Ectodermal cell (in vitro differentiated cells): ENCODE measurements around the gene SPAG7.
"Not testable (repeated sequence)": the region's sequence is repeated elsewhere in the genome, so short reads cannot be mapped to it uniquely, and the experiment has no call there.

Source experiments
- H3K27ac ChIP-seq: 2 replicates; pipeline ENCODE4 v1.7.0; 2013; ENCODE audit warnings: mild to moderate bottlenecking, low read depth, low read length; ENCODE audit not compliant: insufficient read depth, poor library complexity, severe bottlenecking
- H3K27me3 ChIP-seq: 2 replicates; pipeline ENCODE4 v1.7.0; 2013; ENCODE audit warnings: mild to moderate bottlenecking, low read length; ENCODE audit not compliant: insufficient read depth, control insufficient read depth, poor library complexity, severe bottlenecking
- H3K36me3 ChIP-seq: one replicate; pipeline ENCODE4 v1.7.0; 2013; ENCODE audit warnings: low read length; ENCODE audit not compliant: control insufficient read depth, insufficient read depth
- H3K4me1 ChIP-seq: one replicate; pipeline ENCODE4 v1.7.0; 2013; ENCODE audit warnings: low read length; ENCODE audit not compliant: control insufficient read depth, insufficient read depth
- H3K4me3 ChIP-seq: 2 replicates; pipeline ENCODE4 v1.7.0; 2013; ENCODE audit warnings: low read depth, low read length, control low read depth; ENCODE audit not compliant: insufficient read depth
- H3K9me3 ChIP-seq: 2 replicates; pipeline ENCODE4 v1.7.0; 2013; ENCODE audit warnings: mild to moderate bottlenecking, low read length, moderate library complexity; ENCODE audit not compliant: control insufficient read depth
- WGBS, 2 experiments: methylation state at CpG; one replicate each; pipeline ENCODE4 v1.1.7; 2013; ENCODE audit warnings: missing lambda C conversion rate in 2 of 2; 5-methylcytosine and 5-hydroxymethylcytosine counted together

SPAG7 gene

DNA sequence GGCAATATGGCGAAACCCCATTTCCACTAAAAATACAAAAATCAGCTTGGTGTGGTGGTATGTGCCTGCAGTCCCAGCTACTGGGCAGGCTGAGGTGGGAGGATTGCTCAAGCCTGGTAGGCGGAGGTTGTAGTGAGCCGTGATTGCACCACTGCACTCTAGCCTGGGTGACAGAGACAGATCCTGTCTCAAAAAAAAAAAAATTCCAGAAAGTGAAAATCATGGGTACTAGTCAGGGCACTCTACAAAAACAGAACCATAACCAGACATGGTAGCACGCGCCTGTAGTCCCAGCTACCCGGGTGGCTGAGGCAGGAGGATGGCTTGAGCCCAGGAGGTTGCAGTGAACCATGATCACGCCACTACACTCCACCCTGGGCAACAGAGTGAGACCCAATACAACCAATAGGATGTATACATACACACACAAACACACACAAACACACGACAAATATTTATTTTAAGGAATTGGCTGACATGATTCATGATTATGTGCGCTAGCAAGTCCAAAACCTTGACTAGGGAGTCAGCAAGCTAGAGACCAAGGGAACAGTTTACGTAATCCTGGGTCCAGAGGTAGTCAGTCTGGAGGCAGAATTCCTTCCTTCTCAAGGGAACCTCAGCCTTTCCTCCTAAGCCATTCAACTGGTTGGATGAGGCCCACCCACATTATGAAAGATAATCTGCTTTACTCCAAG lies 47.1 kb downstream of the SPAG7 start:
- no peaks in the 10 kb centered on the region for H3K9me3 ChIP-seq
- WGBS, 2 experiments: 94% methylated on average over 10 of the region's 10 CpGs

DNA sequence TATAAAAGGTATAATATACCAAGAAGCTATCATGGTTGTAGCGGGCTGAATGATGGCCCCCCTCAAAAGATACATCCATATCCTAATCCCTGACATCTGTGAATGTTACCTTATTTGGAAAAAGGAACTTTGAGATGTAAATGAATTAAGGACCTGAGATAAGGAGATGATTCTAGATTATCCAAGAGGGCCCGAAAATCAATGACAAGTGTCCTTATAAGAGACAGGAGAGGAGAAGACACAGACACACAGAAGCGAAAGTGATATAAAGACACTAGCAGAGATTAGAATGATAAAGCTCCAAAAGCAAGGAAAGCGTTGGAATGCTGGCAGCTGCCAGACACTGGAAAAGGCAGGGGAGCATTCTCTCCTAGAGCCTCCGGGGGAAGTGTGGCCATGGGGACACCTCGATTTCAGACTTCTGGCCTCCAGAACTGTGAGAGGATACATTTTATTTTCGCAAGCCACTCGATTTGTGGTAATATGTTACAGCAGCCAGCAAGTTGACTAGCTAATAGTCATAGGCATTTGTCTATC lies 48.0 kb downstream of the SPAG7 start:
- H3K4me3 ChIP-seq: no peak overlapping the region
- H3K36me3 ChIP-seq: no peaks in the 10 kb centered on the region
- H3K9me3 ChIP-seq: no peaks in the 10 kb centered on the region
- 72% methylated on average over 7 of the region's 8 CpGs for WGBS, 2 experiments
- H3K27ac ChIP-seq: no peak overlapping the region
- no peaks in the 10 kb centered on the region for H3K4me1 ChIP-seq
- H3K27me3 ChIP-seq: no peaks in the 10 kb centered on the region

More for the DNA sequence above, 47.1 kb downstream of the SPAG7 start:
- Histone ChIP-seq H3K4me3 (no peak overlapping the region), H3K27ac (no peak overlapping the region), H3K36me3 (no peaks in the 10 kb centered on the region), H3K4me1 (no peaks in the 10 kb centered on the region), H3K27me3 (no peaks in the 10 kb centered on the region)

DNA sequence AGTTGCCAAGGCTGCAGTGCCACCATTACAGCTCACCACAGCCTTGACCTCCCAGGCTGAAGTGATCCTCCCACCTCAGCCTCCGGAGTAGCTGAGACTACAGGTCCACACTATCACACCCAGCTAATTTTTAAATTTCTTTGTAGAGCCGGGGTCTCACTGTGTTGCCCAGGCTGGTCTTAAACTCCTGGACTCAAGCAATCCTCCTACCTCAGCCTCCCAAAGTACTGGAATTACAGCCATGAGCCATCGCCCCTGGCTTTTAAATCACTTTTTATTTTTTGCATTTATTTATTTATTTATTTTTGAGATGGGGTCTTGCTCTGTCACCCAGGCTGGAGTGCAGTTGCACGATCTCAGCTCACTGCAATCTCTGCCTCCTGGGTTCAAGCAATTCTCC lies 53.1 kb downstream of the SPAG7 start:
- H3K9me3 ChIP-seq, H3K27ac ChIP-seq, H3K36me3 ChIP-seq, H3K27me3 ChIP-seq, H3K4me1 ChIP-seq, H3K4me3 ChIP-seq: not testable (repeated sequence)
- 89 to 95% methylated on average over 3 to 4 of the region's 4 CpGs for WGBS, 2 experiments

DNA sequence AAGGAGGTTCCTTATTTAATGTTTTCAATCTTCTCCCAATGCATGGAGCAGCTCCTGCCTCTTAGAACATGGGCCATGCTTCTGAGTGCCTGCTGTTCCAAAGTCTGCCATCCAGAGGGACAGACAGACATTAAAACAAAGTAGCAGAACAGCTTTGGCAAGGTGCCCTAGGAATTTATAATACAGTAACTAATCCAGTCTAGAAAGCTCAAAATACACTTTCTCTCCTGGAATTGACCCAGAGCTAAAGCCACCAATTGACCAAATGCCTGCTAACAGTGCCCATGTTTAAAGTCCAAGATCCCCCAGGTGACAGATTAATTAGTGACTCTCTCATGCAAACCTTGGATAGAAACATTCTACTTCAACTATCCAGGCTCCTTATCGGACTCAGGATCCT lies 53.6 kb downstream of the SPAG7 start:
- 82 to 100% methylated on average over 1 of the region's 1 CpG for WGBS, 2 experiments
- Histone ChIP-seq H3K4me3 (no peak overlapping the region), H3K4me1 (no peaks in the 10 kb centered on the region), H3K27me3 (no peaks in the 10 kb centered on the region), H3K9me3 (no peaks in the 10 kb centered on the region), H3K36me3 (no peaks in the 10 kb centered on the region), H3K27ac (no peak overlapping the region)
